Karpas-422 (cell line): ENCODE measurements around the gene C19orf18. TPM values are rescaled to one million over a fixed set of nuclear protein-coding genes. Genes with fewer than 3 reads are reported as not detected.
"Not testable (repeated sequence)": the region's sequence is repeated elsewhere in the genome, so short reads cannot be mapped to it uniquely, and the experiment has no call there.

Experiments used
- DNase-seq: peaks from one replicate; pipeline ENCODE4 v3.0.0-alpha.2; 2015
- H2AFZ ChIP-seq: fragments of 200-600 bp; sonication (generic); 2 replicates; pipeline ENCODE4 v1.6.1; 2014; ENCODE audit warnings: antibody characterized with exemption, low read length, mixed read lengths
- H3K27ac ChIP-seq: fragments of 200-600 bp; sonication (generic); 2 replicates; pipeline ENCODE4 v1.5.1; 2014; ENCODE audit warnings: mild to moderate bottlenecking, low read length, moderate library complexity
- H3K27me3 ChIP-seq: fragments of 200-600 bp; sonication (generic); 2 replicates; pipeline ENCODE4 v1.6.1; 2014; ENCODE audit warnings: low read length, mixed read lengths
- H3K36me3 ChIP-seq: fragments of 200-600 bp; sonication (generic); 2 replicates; pipeline ENCODE4 v1.6.1; 2014; ENCODE audit warnings: low read length, mixed read lengths; ENCODE audit not compliant: insufficient read depth
- H3K4me1 ChIP-seq: fragments of 200-600 bp; sonication (generic); 2 replicates; pipeline ENCODE4 v1.6.1; 2014; ENCODE audit warnings: mild to moderate bottlenecking, low read length, mixed read lengths
- H3K4me2 ChIP-seq: fragments of 200-600 bp; sonication (generic); 2 replicates; pipeline ENCODE4 v1.6.1; 2014; ENCODE audit warnings: low read length, low read depth, mild to moderate bottlenecking; ENCODE audit not compliant: poor library complexity, severe bottlenecking
- H3K4me3 ChIP-seq: fragments of 200-600 bp; sonication (generic); 2 replicates; pipeline ENCODE4 v1.5.1; 2014; ENCODE audit warnings: mild to moderate bottlenecking, antibody characterized with exemption, low read length, mixed read lengths
- H3K79me2 ChIP-seq: fragments of 200-600 bp; sonication (generic); 2 replicates; pipeline ENCODE4 v1.6.1; 2014; ENCODE audit warnings: mild to moderate bottlenecking, low read length, mixed read lengths
- H3K9ac ChIP-seq: fragments of 200-600 bp; sonication (generic); 2 replicates; pipeline ENCODE4 v1.6.0; 2014; ENCODE audit warnings: low read length
- H3K9me2 ChIP-seq: fragments of 200-600 bp; sonication (generic), shearing (Covaris generic); replicated peaks from 2 replicates; pipeline ENCODE4 v1.6.0; 2014; ENCODE audit warnings: mild to moderate bottlenecking, low read length, moderate library complexity; ENCODE audit not compliant: insufficient read depth
- H3K9me3 ChIP-seq: fragments of 300-700, 200-600 bp; sonication (generic); 2 replicates; pipeline ENCODE4 v1.6.1; 2014; ENCODE audit warnings: low read length, mixed read lengths
- H4K20me1 ChIP-seq: fragments of 200-600 bp; sonication (generic); 2 replicates; pipeline ENCODE4 v1.6.1; 2014; ENCODE audit warnings: mild to moderate bottlenecking, antibody characterized with exemption, low read length, low read depth; ENCODE audit not compliant: insufficient read depth
- total RNA-seq: library from RNA; depleted of rRNA; stranded (reverse); fragments of >200 nt; shearing (Covaris generic); gene quantifications from 2 replicates; pipeline ENCODE4 v1.2.3, GENCODE V29; 2014; ENCODE audit warnings: low replicate concordance

C19orf18 gene
- total RNA-seq, 1 experiment from 2014 or later = 0.56 TPM

DNA sequence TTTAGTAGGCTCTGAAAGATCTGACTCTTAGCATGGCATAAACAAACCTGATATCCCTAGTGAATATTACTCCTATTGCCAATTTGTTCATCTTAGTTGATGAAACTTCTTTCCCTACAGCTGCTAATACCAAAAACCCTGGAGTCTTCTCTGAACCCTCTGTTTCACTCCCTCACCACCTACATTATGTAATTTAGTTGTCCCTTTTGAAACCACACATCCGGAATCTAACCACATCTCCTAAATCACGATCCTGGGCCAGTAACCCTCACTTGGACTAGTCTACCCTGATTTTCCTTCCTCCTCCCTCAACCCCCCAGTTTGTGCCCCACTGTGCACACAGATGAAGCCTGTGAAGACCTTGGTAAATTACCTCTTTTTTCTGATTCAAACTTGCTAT lies 28.0 kb downstream of the C19orf18 start:
- Histone ChIP-seq H3K4me1 (peaks cover 6% of the 10 kb centered on the region; the same call in 1 of the 2 replicates), H3K9ac (no peak overlapping the region), H2AFZ (no peak overlapping the region), H3K36me3 (peaks cover 22% of the 10 kb centered on the region), H3K27me3 (no peaks in the 10 kb centered on the region; the same call in 1 of the 2 replicates), H3K79me2 (peaks cover 27% of the 10 kb centered on the region), H3K27ac (no peak overlapping the region), H3K9me2 (no peaks in the 10 kb centered on the region), H4K20me1 (no peaks in the 10 kb centered on the region), H3K4me3 (peak overlapping the region; percentile 73), H3K9me3 (peaks cover 60% of the 10 kb centered on the region), H3K4me2 (peak overlapping the region; percentile 63)
- DNase-seq = no peak

DNA sequence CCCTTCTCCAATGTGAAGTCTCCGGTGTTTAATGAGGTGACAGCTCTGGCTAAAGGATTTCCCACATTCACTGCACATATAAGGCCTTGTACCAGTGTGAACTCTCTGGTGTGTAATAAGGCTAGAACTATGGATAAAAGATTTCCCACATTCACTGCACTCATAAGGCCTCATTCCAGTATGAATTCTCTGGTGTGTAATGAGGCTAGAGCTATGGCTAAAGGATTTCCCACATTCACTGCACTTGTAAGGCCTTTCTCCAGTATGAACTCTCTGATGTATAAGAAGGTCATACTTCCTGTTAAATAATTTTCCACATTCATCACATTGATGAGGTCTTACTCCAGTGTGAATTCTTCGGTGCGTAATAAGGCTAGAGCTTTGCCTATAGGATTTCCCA lies 32.7 kb downstream of the C19orf18 start:
- Histone ChIP-seq H2AFZ (no peak overlapping the region), H3K79me2 (peaks cover 20% of the 10 kb centered on the region), H3K36me3 (peaks cover 29% of the 10 kb centered on the region), H3K4me3 (no peak overlapping the region), H3K9ac (no peak overlapping the region), H3K9me2 (no peaks in the 10 kb centered on the region), H4K20me1 (no peaks in the 10 kb centered on the region), H3K4me2 (no peak overlapping the region), H3K4me1 (peaks cover 3% of the 10 kb centered on the region; the same call in 1 of the 2 replicates), H3K9me3 (peaks cover 49% of the 10 kb centered on the region), H3K27me3 (no peaks in the 10 kb centered on the region), H3K27ac (no peak overlapping the region)
- DNase-seq = no peak

DNA sequence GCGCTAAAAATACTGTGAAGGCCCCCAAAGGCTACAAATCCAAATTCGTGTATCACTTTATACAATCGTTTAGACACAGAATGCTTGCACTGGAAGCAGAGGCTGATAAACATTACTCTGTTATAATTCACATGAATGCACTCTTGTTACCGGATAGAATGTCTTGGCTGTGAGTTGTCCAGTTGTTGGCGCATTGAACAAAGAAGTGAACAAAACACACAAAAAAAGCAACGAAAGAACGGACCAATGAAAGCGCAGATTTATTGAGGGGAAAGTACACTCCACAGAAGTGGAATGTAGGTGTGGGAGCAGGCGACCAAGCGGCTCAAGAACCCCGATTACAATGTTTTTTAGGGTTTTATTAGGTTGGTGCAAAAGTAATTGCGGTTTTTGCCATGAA lies 38.6 kb downstream of the C19orf18 start:
- Histone ChIP-seq H3K9me3 (peaks cover 24% of the 10 kb centered on the region), H2AFZ (no peak overlapping the region)

GRCh38 chr19:57934820-57935665 lies 39.3 kb downstream of the C19orf18 start, which contains the start of gene ZNF418:
TSS of gene ZNF418 (minus strand) at chr19:57935402. CDS start at chr19:57933822, 1,580 bp downstream.
- Histone ChIP-seq H4K20me1 (no peaks in the 10 kb centered on the region), H3K4me2 (no peak within 1 kb of the TSS), H3K36me3 (no peaks in the 10 kb centered on the region), H3K4me1 (no peaks in the 10 kb centered on the region), H3K4me3 (no peak within 1 kb of the TSS), H3K9ac (no peak within 1 kb of the TSS), H3K27ac (no peak within 1 kb of the TSS), H2AFZ (no peak within 1 kb of the TSS), H3K79me2 (no peaks in the 10 kb centered on the region), H3K27me3 (no peaks in the 10 kb centered on the region), H3K9me2 (no peaks in the 10 kb centered on the region), H3K9me3 (peaks cover 24% of the 10 kb centered on the region)
- no peak for DNase-seq

More for the DNA sequence above, 38.6 kb downstream of the C19orf18 start:
- Histone ChIP-seq H3K27ac (no peak overlapping the region), H3K9ac (no peak overlapping the region), H3K36me3 (0 out of 2 replicates have a peak, but pooled peaks cover under 1% of the 10 kb centered on the region), H3K79me2 (no peaks in the 10 kb centered on the region), H3K27me3 (no peaks in the 10 kb centered on the region), H3K4me2 (no peak overlapping the region), H3K9me2 (no peaks in the 10 kb centered on the region), H3K4me3 (no peak overlapping the region), H4K20me1 (no peaks in the 10 kb centered on the region), H3K4me1 (no peaks in the 10 kb centered on the region)
- DNase-seq = no peak

DNA sequence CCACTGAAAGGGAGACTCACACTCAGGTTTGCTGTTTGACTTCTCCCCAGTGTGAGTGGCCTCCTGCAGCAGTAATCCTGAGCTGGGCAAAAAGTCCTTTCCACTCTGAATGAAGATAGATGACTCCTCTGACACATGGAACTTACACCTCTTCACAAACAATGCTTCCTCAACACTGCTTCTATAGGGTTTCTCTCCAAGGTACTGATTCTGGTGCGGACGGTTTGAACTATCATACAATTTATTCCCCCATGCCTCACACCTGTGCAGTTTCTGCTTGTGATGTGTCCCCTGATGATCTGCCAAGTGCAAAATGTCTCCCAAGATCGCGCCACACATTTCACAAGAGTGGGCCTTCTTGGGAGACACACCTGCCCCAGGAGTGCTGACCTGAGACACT lies 46.7 kb downstream of the C19orf18 start:
- Histone ChIP-seq H3K79me2 (no peaks in the 10 kb centered on the region), H3K9me3 (peaks cover 28% of the 10 kb centered on the region), H3K9me2 (no peaks in the 10 kb centered on the region), H3K27ac (no peak overlapping the region), H3K27me3 (no peaks in the 10 kb centered on the region), H4K20me1 (no peaks in the 10 kb centered on the region), H3K4me1 (no peaks in the 10 kb centered on the region), H3K4me3 (no peak overlapping the region), H2AFZ (no peak overlapping the region), H3K4me2 (no peak overlapping the region), H3K9ac (no peak overlapping the region), H3K36me3 (no peaks in the 10 kb centered on the region)
- no peak for DNase-seq

DNA sequence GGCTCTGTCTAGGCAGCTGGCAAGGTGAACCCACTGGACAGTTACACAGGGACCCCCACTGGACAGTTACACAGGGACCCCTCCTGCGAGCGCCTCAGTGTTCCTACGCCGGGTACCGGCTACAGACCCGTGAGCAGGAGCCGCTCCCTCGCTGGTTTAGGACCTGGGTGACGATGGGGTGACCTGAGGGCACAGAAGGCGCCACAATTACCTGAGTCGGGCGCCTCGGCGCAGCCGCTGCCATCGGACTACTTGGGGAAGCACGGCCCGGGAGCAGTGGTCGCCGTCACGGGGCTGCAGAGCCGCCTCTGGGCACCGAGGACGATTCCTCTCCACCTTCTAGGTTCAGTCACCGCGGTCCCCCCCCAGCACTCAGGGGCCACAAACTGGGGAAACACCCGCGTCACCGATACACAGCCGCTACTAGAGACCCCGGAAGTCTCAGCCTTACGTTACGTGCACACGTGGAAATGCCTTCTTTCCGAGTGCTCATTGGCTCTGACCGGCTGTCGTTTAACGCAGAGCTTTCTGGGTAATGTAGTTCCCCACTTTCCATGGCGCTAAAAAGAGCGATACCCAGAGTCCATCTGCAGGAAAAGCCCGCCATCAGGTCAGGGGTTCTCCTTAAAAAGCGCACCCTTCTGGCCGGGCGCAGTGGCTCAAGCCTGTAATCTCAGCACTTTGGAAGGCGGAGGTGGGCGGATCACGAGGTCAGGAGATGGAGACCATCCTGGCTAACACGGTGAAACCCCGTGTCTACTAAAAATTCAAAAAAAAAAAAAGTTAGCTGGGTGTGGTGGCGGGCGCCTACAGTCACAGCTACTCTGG lies 58.0 kb downstream of the C19orf18 start, which contains the start of gene ZNF417:
ZNF417 (minus strand) TSS at position 425 of the 828 bp plus-strand sequence; CDS start at position 244, 181 bp downstream.
- Histone ChIP-seq H3K79me2 (peaks cover 37% of the 10 kb centered on the region), H3K9ac (peak within 1 kb of the TSS; percentile 89), H3K9me3 (peaks cover 21% of the 10 kb centered on the region), H3K4me3 (peak within 1 kb of the TSS; percentile 93), H3K36me3 (peaks cover 27% of the 10 kb centered on the region), H3K4me2 (peak within 1 kb of the TSS; percentile 76)
- H3K4me1 ChIP-seq, H2AFZ ChIP-seq, H4K20me1 ChIP-seq, H3K27me3 ChIP-seq, H3K9me2 ChIP-seq, H3K27ac ChIP-seq: not testable (repeated sequence)
- peak; percentile 98 for DNase-seq

GRCh38 chr19:57914531-57914930 lies 59.8 kb downstream of the C19orf18 start:
- H3K4me1 ChIP-seq = peaks cover 7% of the 10 kb centered on the region
- H3K4me2 ChIP-seq = no peak overlapping the region
- peaks cover 43% of the 10 kb centered on the region for H3K79me2 ChIP-seq
- no peak overlapping the region for H3K4me3 ChIP-seq
- no peak overlapping the region for H2AFZ ChIP-seq
- no peaks in the 10 kb centered on the region for H4K20me1 ChIP-seq
- no peaks in the 10 kb centered on the region for H3K9me2 ChIP-seq
- H3K36me3 ChIP-seq = peaks cover 38% of the 10 kb centered on the region
- H3K27me3 ChIP-seq = no peaks in the 10 kb centered on the region
- no peak overlapping the region for H3K9ac ChIP-seq
- peaks cover 25% of the 10 kb centered on the region for H3K9me3 ChIP-seq
- DNase-seq = no peak
- H3K27ac ChIP-seq = no peak overlapping the region
